ENCODE measurements around the gene PTPRZ1.

Gene PTPRZ1

DNA sequence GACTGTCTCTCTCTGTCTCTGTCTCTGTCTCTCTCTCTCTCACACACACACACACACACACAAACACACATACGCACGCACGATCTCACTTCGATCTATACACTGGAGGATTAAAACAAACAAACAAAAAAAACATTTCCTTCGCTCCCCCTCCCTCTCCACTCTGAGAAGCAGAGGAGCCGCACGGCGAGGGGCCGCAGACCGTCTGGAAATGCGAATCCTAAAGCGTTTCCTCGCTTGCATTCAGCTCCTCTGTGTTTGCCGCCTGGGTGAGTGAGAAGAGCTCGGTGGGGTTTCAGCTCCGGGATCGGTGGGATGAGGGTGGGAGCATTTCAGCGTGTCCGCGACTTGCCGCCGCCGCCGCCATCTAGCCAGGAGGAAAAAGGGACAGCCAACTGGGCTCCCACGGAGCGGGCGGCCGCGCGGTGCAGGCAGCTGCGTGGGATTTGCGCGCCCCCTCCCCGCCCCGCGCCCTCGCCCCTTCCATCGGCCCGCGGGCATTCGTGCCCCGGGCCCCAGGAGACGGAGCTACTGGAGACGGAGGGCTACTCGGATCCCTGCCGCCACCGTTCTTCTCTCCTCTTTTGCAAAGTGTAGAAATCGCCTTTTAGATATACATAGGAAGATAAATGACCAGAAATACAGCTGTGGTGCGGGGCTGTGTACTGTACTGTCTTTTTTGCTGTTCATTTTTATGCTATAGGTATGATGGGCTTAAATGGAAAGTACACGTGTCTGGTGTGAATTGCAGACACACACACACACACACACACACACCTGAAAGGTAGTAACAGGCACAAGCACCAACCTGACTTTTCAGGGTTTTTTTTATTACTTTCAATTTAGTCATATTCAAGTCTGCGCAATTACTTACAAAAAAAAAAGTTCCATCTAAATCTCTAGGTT is 581 bp downstream of the PTPRZ1 start:
- POLR2A ChIA-PET = no interaction called here
- CTCF ChIA-PET = interaction anchor here (1.6 kb wide), 1 partner anchor 121 kb away, joined by 5 read pairs; no protein-coding TSS in a partner anchor
- TF ChIP-seq, protein P1, sequence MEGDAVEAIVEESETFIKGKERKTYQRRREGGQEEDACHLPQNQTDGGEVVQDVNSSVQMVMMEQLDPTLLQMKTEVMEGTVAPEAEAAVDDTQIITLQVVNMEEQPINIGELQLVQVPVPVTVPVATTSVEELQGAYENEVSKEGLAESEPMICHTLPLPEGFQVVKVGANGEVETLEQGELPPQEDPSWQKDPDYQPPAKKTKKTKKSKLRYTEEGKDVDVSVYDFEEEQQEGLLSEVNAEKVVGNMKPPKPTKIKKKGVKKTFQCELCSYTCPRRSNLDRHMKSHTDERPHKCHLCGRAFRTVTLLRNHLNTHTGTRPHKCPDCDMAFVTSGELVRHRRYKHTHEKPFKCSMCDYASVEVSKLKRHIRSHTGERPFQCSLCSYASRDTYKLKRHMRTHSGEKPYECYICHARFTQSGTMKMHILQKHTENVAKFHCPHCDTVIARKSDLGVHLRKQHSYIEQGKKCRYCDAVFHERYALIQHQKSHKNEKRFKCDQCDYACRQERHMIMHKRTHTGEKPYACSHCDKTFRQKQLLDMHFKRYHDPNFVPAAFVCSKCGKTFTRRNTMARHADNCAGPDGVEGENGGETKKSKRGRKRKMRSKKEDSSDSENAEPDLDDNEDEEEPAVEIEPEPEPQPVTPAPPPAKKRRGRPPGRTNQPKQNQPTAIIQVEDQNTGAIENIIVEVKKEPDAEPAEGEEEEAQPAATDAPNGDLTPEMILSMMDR (IDR thresholded peaks at IDR 0.05; ENCODE audit: insufficient read depth, low read length, missing control alignments) = no peak
- DNase-seq (ENCODE audit: low read depth, low spot score) = no peak
- peak overlapping the region; percentile 60 for H3K4me3 ChIP-seq (ENCODE audit: low read depth, low read length)

DNA sequence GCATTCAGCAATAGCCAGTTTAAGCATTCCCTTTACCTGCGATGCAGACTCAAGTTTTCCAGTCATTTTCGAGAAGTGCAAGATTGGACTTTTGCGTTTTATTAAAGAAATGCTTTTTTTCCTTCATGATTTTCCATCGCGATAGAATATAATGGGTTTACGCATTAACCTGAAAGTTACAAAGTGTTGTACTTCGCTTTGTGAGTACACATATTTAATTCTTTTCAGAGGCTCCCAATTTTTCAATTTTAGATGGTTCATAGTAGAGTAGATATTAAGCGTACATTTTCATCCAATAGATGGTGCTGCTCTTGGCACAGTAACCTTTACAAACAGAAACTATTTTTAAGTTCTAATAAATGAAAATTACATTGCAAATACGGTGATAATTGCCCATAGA is 1.3 kb downstream of the PTPRZ1 start:
- TF ChIP-seq, protein P1 (IDR thresholded peaks at IDR 0.05; ENCODE audit: insufficient read depth, low read length, missing control alignments) = no peak
- no peak overlapping the region; the same call in 1 of the 2 replicates for H3K4me3 ChIP-seq (ENCODE audit: low read depth, low read length)
- CTCF ChIA-PET = interaction anchor here (1.6 kb wide), 1 partner anchor 120 kb away, joined by 5 read pairs; no protein-coding TSS in a partner anchor
- DNase-seq (ENCODE audit: low read depth, low spot score) = no peak
- POLR2A ChIA-PET = no interaction called here

DNA sequence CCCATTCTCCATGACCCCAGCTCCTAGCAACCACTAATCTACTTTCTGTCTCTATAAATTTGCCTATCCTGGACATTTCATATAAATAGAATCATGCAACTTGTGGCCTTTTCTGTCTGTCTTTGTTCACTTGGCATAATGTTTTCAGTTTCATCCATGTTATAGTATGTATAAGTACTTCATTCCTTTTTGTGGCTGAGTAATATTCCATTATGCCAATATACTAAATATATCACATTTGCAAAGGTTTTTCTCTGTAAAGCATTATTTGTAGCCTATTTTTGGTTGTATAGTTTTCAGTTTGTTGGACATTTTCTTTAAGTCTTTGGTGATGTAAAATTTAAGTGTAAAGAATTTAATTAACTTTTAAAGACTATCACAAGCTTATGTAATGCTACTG is 2.2 kb downstream of the PTPRZ1 start:
- TF ChIP-seq, protein P1 (IDR thresholded peaks at IDR 0.05; ENCODE audit: insufficient read depth, low read length, missing control alignments) = no peak
- H3K4me3 ChIP-seq (ENCODE audit: low read depth, low read length) = no peak overlapping the region
- DNase-seq (ENCODE audit: low read depth, low spot score) = no peak
- CTCF ChIA-PET = interaction anchor here (1.5 kb wide), 1 partner anchor 119 kb away, joined by 3 read pairs; no protein-coding TSS in a partner anchor
- POLR2A ChIA-PET = no interaction called here

DNA sequence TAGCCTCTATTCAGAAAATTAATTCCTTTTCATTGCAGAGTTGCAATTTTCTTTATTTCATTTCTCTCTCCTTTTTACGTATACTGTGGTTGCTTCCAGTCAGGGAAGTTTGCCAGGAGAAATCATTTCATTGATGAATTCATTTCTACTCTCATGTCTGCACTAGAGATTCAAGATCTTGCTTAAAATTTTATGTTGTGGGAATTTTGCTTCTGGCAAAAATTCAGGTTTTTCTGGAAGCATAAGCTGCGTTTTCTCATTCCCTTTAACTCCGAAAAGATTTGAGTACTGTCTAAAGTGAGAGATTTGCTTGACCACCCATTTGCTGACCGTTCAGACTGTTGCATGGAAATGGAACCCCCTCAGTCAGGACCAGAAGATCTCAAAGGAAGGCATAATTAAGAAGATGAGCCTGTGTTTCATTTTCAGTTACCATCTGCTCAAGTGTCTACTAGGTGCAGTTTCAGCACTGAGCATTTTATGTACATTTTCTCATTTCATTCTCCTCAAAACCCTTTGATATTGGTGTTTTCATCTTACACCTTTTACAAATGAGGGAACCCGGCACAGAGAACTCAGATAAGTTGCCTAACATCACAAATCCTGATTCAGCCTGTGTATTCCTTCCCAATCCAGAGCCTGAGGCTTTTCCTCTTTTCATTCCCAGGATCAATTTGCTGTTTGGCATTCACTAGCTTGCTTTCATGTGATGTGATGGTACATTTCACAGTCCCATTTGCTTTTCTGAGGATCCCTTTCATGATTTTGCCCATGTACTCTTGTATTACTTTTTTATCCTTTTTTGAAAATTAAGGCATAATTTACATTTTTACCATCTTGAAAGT is 3.9 kb downstream of the PTPRZ1 start:
- ChIA-PET CTCF (interaction anchor here (1.5 kb wide), 1 partner anchor 118 kb away, joined by 3 read pairs; no protein-coding TSS in a partner anchor), POLR2A (no interaction called here)
- DNase-seq (ENCODE audit: low read depth, low spot score) = no peak
- no peak overlapping the region for H3K4me3 ChIP-seq (ENCODE audit: low read depth, low read length)
- TF ChIP-seq, protein P1 (IDR thresholded peaks at IDR 0.05; ENCODE audit: insufficient read depth, low read length, missing control alignments) = no peak

DNA sequence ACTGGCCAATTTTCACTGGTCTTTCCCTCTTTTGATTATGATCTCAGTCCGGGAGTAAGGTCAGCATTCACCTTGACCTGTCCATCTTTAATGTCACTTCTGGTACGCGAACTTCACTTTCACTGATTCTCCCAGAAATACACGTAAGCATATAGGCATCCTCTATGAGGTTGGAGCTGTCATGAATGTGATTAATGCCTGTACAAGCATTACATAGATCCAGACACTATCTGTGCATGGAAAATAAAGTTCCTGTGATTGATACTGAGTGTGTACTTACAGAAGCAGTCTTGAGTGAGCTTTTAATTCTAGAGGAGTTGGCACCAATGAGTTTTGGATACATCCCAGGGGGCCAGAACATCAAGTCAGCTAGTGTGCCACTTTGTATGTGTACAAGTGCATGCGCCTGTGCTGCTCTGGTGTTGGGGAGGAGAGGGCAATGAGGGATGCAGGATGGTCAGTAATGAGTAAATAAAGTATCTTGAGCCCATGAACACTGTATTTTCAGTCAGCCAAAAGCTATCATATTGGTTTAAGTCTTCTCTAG is 6.0 kb downstream of the PTPRZ1 start:
- ChIA-PET CTCF (no interaction called here), POLR2A (no interaction called here)
- DNase-seq (ENCODE audit: low read depth, low spot score) = no peak
- TF ChIP-seq, protein P1 (IDR thresholded peaks at IDR 0.05; ENCODE audit: insufficient read depth, low read length, missing control alignments) = no peak
- no peak overlapping the region for H3K4me3 ChIP-seq (ENCODE audit: low read depth, low read length)

Measured in AG04449 (cell line).